A549 (cell line): ENCODE data around the gene CDH4.

ENCODE experiments used
- MYC ChIP-seq: IDR thresholded peaks from 2 replicates; pipeline ENCODE4 v1.6.1; 2012; ENCODE audit warnings: mild to moderate bottlenecking, inconsistent platforms, low read length, improper control_type of control experiment, borderline replicate concordance
- NFE2L2 ChIP-seq: fragments of 150-350 bp; conservative IDR thresholded peaks from 2 replicates; pipeline ENCODE4 v1.6.1; 2014; ENCODE audit warnings: low read length
- USF2 ChIP-seq: fragments of 450-650 bp; IDR thresholded peaks from 2 replicates; pipeline ENCODE4 v1.6.1; 2014; ENCODE audit warnings: antibody characterized with exemption
- TF ChIP-seq, protein P1 (sequence below): fragments of >200 bp; sonication (Bioruptor Twin); formaldehyde crosslinking; IDR thresholded peaks from 3 replicates; pipeline ENCODE4 v1.5.1; 2016

DNA sequence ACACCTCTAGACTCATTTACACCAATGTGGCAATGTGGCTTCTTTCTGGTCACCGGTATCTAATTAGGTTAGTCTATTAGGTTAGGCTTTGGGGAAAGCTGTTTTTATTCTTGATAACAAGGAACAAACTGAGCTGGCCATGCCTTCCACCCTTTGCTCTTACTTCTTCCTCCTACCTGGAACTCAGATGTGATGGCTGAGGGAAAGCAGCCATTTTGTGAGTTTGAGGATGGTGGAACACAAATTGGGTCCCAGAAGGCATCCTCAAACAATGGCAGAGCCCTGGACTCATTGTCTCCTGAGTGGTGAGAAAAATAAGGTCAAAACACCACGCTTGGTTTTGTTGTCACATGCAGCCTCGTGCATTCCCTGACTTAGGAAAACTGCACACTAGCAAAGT is 7.7 kb downstream of the CDH4 start:
- TF ChIP-seq USF2 (no peak), NFE2L2 (no peak), MYC (no peak)
- TF ChIP-seq, protein P1, sequence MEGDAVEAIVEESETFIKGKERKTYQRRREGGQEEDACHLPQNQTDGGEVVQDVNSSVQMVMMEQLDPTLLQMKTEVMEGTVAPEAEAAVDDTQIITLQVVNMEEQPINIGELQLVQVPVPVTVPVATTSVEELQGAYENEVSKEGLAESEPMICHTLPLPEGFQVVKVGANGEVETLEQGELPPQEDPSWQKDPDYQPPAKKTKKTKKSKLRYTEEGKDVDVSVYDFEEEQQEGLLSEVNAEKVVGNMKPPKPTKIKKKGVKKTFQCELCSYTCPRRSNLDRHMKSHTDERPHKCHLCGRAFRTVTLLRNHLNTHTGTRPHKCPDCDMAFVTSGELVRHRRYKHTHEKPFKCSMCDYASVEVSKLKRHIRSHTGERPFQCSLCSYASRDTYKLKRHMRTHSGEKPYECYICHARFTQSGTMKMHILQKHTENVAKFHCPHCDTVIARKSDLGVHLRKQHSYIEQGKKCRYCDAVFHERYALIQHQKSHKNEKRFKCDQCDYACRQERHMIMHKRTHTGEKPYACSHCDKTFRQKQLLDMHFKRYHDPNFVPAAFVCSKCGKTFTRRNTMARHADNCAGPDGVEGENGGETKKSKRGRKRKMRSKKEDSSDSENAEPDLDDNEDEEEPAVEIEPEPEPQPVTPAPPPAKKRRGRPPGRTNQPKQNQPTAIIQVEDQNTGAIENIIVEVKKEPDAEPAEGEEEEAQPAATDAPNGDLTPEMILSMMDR = no peak
